ENCODE data around the gene IDI2. TPM values are rescaled to one million over a fixed set of nuclear protein-coding genes. Genes with fewer than 3 reads are reported as not detected.

The IDI2 gene
- total RNA-seq, 2 experiments from 2014 or later, result not detected

DNA sequence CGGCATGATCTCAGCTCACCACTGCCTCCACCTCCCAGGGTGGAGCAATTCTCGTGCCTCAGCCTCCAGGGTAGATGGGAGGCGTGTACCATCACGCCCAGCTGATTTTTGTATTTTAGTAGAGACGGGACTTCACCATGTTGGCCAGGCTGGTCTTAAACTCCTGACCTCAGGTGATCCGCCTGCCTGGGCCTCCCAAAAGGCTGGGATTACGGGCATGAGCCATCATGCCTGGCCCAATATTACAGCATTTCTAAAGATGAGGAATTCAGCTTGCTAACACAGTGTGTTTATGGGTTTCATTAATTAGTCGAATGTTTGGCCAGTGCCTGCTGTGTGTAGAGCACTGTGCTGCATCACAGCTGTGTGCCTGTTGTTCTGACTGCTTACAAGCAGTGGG is 34.2 kb upstream of the IDI2 start:
- ChIA-PET POLR2A (interaction anchor here (1.1 to 1.6 kb wide), 2 partner anchors 10 to 11 kb away, joined by 3 to 4 read pairs; partner anchors contain the start of gene IDI1), CTCF (no interaction called here)
- Histone ChIP-seq H3K4me1 (ENCODE audit: insufficient read depth, low read length) (peaks cover 73% of the 10 kb centered on the region), H3K36me3 (ENCODE audit: insufficient read depth, low read length) (no peaks in the 10 kb centered on the region), H3K27me3 (ENCODE audit: control insufficient read depth in 1 of 2, insufficient read depth in 2 of 2, low read length in 2 of 2) (no peaks in the 10 kb centered on the region), H3K9me3 (ENCODE audit: control insufficient read depth in 1 of 2, insufficient read depth in 1 of 2, low read length in 2 of 2) (no peaks in the 10 kb centered on the region), H3K27ac (ENCODE audit: low read depth in 1 of 2, low read length in 2 of 2) (no peak overlapping the region), H3K4me3 (ENCODE audit: low read length) (no peak overlapping the region)
- Mint-ChIP-seq H3K4me1 (ENCODE audit: low read depth) (peaks cover 90% of the 10 kb centered on the region), H3K9me3 (no peaks in the 10 kb centered on the region), H3K36me3 (ENCODE audit: low read depth) (peaks cover 48% of the 10 kb centered on the region), H3K4me3 (peak overlapping the region; percentile 81), H3K27me3 (no peaks in the 10 kb centered on the region), H3K27ac (peak overlapping the region; percentile 98)
- ATAC-seq (ENCODE audit: poor library complexity) (no peak), DNase-seq (no peak)
- intact Hi-C loops (cut with DNase I, micrococcal nuclease), result loop anchor here in 1 of 2 experiments (5.0 kb wide), 2 partner anchors 73 to 128 kb away; partner anchors contain the start of genes GTPBP4 and LARP4B
- TF ChIP-seq, protein P1, sequence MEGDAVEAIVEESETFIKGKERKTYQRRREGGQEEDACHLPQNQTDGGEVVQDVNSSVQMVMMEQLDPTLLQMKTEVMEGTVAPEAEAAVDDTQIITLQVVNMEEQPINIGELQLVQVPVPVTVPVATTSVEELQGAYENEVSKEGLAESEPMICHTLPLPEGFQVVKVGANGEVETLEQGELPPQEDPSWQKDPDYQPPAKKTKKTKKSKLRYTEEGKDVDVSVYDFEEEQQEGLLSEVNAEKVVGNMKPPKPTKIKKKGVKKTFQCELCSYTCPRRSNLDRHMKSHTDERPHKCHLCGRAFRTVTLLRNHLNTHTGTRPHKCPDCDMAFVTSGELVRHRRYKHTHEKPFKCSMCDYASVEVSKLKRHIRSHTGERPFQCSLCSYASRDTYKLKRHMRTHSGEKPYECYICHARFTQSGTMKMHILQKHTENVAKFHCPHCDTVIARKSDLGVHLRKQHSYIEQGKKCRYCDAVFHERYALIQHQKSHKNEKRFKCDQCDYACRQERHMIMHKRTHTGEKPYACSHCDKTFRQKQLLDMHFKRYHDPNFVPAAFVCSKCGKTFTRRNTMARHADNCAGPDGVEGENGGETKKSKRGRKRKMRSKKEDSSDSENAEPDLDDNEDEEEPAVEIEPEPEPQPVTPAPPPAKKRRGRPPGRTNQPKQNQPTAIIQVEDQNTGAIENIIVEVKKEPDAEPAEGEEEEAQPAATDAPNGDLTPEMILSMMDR (IDR thresholded peaks at IDR 0.05), result no peak

DNA sequence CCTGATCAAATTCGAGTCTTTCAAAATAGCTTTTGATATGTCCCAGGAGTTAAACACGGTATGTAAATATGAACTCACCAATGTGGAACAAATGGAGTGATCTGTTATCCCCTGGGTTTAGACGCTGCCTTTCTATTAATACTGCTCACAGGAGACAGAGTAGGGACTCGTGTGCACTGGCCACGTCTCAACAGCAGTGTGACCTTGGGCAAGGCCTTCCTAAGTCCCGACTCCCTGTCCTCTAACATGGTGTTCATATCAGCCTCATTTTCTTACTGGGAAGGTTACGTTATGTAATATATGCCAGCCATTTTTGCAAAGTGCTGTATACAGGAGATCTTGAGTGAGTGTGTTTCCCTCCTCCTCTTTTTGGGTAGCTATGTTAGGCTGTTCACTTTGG is 32.4 kb upstream of the IDI2 start:
- DNase-seq, result no peak
- H3K4me1 Mint-ChIP-seq (ENCODE audit: low read depth), result peaks cover 91% of the 10 kb centered on the region
- ChIA-PET CTCF (no interaction called here), POLR2A (interaction anchor here (0.8 to 1.7 kb wide), 3 partner anchors 9 to 127 kb away, joined by 3 to 21 read pairs (median 4); partner anchors contain the start of genes IDI1 and LARP4B)
- peaks cover 59% of the 10 kb centered on the region for H3K4me1 ChIP-seq (ENCODE audit: insufficient read depth, low read length)
- intact Hi-C loops (cut with DNase I, micrococcal nuclease), result no loop called here
- no peak for ATAC-seq (ENCODE audit: poor library complexity)
- TF ChIP-seq, protein P1 (IDR thresholded peaks at IDR 0.05), result no peak
- H3K27ac ChIP-seq (ENCODE audit: low read depth in 1 of 2, low read length in 2 of 2), result no peak overlapping the region
- no peak overlapping the region for H3K4me3 ChIP-seq (ENCODE audit: low read length)
- H3K27me3 Mint-ChIP-seq, result no peaks in the 10 kb centered on the region
- H3K9me3 Mint-ChIP-seq, result no peaks in the 10 kb centered on the region
- H3K4me3 Mint-ChIP-seq, result peak overlapping the region; percentile 98
- H3K27ac Mint-ChIP-seq, result peak overlapping the region; percentile 98
- H3K9me3 ChIP-seq (ENCODE audit: control insufficient read depth in 1 of 2, insufficient read depth in 1 of 2, low read length in 2 of 2), result no peaks in the 10 kb centered on the region
- peaks cover 64% of the 10 kb centered on the region for H3K36me3 Mint-ChIP-seq (ENCODE audit: low read depth)
- H3K27me3 ChIP-seq (ENCODE audit: control insufficient read depth in 1 of 2, insufficient read depth in 2 of 2, low read length in 2 of 2), result no peaks in the 10 kb centered on the region
- peaks cover 9% of the 10 kb centered on the region for H3K36me3 ChIP-seq (ENCODE audit: insufficient read depth, low read length)

DNA sequence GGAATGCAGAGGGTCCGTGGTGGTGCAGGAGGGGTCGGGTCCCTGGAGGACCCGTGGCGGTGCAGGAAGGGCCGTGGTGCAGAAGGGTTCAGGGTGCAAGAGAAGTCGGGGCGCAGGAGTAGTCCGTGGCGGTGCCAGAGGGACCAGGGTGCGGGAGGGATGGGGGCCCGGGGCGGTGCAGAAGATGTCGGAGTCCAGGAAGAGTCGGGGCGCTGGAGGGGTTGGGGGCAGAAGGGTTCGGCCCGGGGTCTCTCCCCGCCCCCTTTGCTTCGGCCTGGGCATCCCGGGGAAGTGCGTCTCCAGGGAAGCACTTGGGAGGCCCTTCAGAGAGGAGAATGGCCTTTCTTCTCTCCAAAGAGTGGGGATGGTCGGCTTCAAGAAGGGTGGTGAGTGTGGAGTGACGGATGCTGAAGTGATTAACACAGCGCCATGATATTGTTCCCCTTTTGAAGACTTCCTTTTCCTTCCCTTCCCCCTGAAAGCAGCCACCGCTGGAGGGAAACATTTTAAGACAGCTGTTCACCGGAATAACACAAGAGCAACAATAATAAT is 31.5 kb upstream of the IDI2 start:
- H3K4me3 Mint-ChIP-seq, result peak overlapping the region; percentile 98
- Histone ChIP-seq H3K4me3 (ENCODE audit: low read length) (peak overlapping the region; percentile 98), H3K9me3 (ENCODE audit: control insufficient read depth in 1 of 2, insufficient read depth in 1 of 2, low read length in 2 of 2) (no peaks in the 10 kb centered on the region), H3K27ac (ENCODE audit: low read depth in 1 of 2, low read length in 2 of 2) (peak overlapping the region; percentile 69 to 83), H3K4me1 (ENCODE audit: insufficient read depth, low read length) (peaks cover 50% of the 10 kb centered on the region), H3K27me3 (ENCODE audit: control insufficient read depth in 1 of 2, insufficient read depth in 2 of 2, low read length in 2 of 2) (no peaks in the 10 kb centered on the region), H3K36me3 (ENCODE audit: insufficient read depth, low read length) (peaks cover 16% of the 10 kb centered on the region)
- peaks cover 67% of the 10 kb centered on the region for H3K36me3 Mint-ChIP-seq (ENCODE audit: low read depth)
- ATAC-seq (ENCODE audit: poor library complexity), result no peak
- ChIA-PET POLR2A (interaction anchor here (0.8 to 1.8 kb wide), 4 partner anchors 8 to 126 kb away, joined by 3 to 21 read pairs (median 4); partner anchors contain the start of genes IDI1 and LARP4B), CTCF (no interaction called here)
- no peaks in the 10 kb centered on the region for H3K27me3 Mint-ChIP-seq
- intact Hi-C loops (cut with DNase I, micrococcal nuclease), result loop anchor here (1.0 to 2.0 kb wide), 3 partner anchors 8 to 126 kb away; partner anchors contain the start of genes GTPBP4 (in 1 of the 2), IDI1 (in 1 of the 2) and LARP4B (in 1 of the 2)
- peaks cover 91% of the 10 kb centered on the region for H3K4me1 Mint-ChIP-seq (ENCODE audit: low read depth)
- H3K9me3 Mint-ChIP-seq, result no peaks in the 10 kb centered on the region
- TF ChIP-seq, protein P1 (IDR thresholded peaks at IDR 0.05), result no peak
- H3K27ac Mint-ChIP-seq, result peak overlapping the region; percentile 98
- DNase-seq, result peak in 3 of 14 experiments; percentile 28 to 55 (median 55)

Data from CD4-positive, alpha-beta T cell (primary cell).